Activated CD8-positive, alpha-beta memory T cell treated with anti-CD3 and anti-CD28 coated beads for 36 hours (primary cell): ENCODE measurements around the gene PET100. TPM values are rescaled to one million over a fixed set of nuclear protein-coding genes. Genes with fewer than 3 reads are reported as not detected.

ENCODE experiments used
- CTCF ChIA-PET: fragments of 350-600 bp; sonication (Branson Sonifier 250); formaldehyde crosslinking; loops from one replicate; lab custom pipeline; 2021; ENCODE audit warnings: antibody characterized with exemption; lab: Charles Lee
- POLR2A ChIA-PET: fragments of 350-600 bp; sonication (Branson Sonifier 250); formaldehyde crosslinking; loops from one replicate; lab custom pipeline; 2021; ENCODE audit warnings: antibody characterized with exemption; lab: Charles Lee
- total RNA-seq, 2 experiments: library from RNA; stranded (reverse); gene quantifications; one replicate each; pipeline ENCODE4 v1.2.3, GENCODE V29; 2021

PET100 gene
- total RNA-seq, 2 experiments from 2014 or later: 99.2 to 100 TPM

- ChIA-PET POLR2A (no interaction called here), CTCF (no interaction called here)
These were observed 18.9 kb upstream of the PET100 start for GRCh38 chr19:7610491-7611240.

- POLR2A ChIA-PET: no interaction called here
- CTCF ChIA-PET: no interaction called here
These were observed 17.9 kb upstream of the PET100 start for GRCh38 chr19:7611541-7612279.

- ChIA-PET CTCF (no interaction called here), POLR2A (no interaction called here)
These were observed 17.0 kb upstream of the PET100 start for GRCh38 chr19:7612282-7613274.

GRCh38 chr19:7614859-7615741 lies 14.5 kb upstream of the PET100 start:
- ChIA-PET CTCF (no interaction called here), POLR2A (no interaction called here)

GRCh38 chr19:7617172-7617571 lies 12.4 kb upstream of the PET100 start:
- ChIA-PET POLR2A (no interaction called here), CTCF (no interaction called here)

- ChIA-PET POLR2A (no interaction called here), CTCF (interaction anchor here (0.5 kb wide), 1 partner anchor 225 kb away, joined by 3 read pairs; no protein-coding TSS in a partner anchor)
These were observed 11.9 kb upstream of the PET100 start for GRCh38 chr19:7617735-7618134.

GRCh38 chr19:7618348-7618747 lies 11.2 kb upstream of the PET100 start:
- ChIA-PET CTCF (no interaction called here), POLR2A (no interaction called here)

- CTCF ChIA-PET: no interaction called here
- POLR2A ChIA-PET: no interaction called here
These were observed 10.7 kb upstream of the PET100 start for GRCh38 chr19:7618771-7619510.

- POLR2A ChIA-PET: no interaction called here
- CTCF ChIA-PET: interaction anchor here (1.4 kb wide), 1 partner anchor 10 kb away, joined by 3 read pairs; the partner anchor contains the start of genes PET100 and XAB2
These were observed 9.7 kb upstream of the PET100 start for GRCh38 chr19:7619671-7620441.

GRCh38 chr19:7620442-7621412 lies 8.9 kb upstream of the PET100 start:
- POLR2A ChIA-PET: no interaction called here
- CTCF ChIA-PET: interaction anchor here (1.4 kb wide), 1 partner anchor 9 kb away, joined by 3 read pairs; the partner anchor contains the start of genes PET100 and XAB2

- CTCF ChIA-PET: no interaction called here
- POLR2A ChIA-PET: no interaction called here
These were observed 6.5 kb upstream of the PET100 start for GRCh38 chr19:7622933-7623685.

- POLR2A ChIA-PET: no interaction called here
- CTCF ChIA-PET: interaction anchor here (1.1 kb wide), 1 partner anchor 176 kb away, joined by 3 read pairs; no protein-coding TSS in a partner anchor
These were observed 5.6 kb upstream of the PET100 start for GRCh38 chr19:7623725-7624603.

GRCh38 chr19:7624810-7625209 lies 4.8 kb upstream of the PET100 start:
- CTCF ChIA-PET: interaction anchor here (1.1 kb wide), 1 partner anchor 175 kb away, joined by 3 read pairs; no protein-coding TSS in a partner anchor
- POLR2A ChIA-PET: interaction anchor here (0.6 kb wide), 1 partner anchor 310 kb away, joined by 10 read pairs; no protein-coding TSS in a partner anchor

GRCh38 chr19:7625763-7626372 lies 3.7 kb upstream of the PET100 start:
- CTCF ChIA-PET: interaction anchor here (1.2 kb wide), 1 partner anchor 232 kb away, joined by 3 read pairs; no protein-coding TSS in a partner anchor
- POLR2A ChIA-PET: no interaction called here
